NCI-H2081 (cell line): ENCODE data around the gene GSG1L.

Experiments
- DNase-seq, 2 experiments: peaks; one replicate each; lab custom pipeline; 2025; lab: John Stamatoyannopoulos, UW

The GSG1L gene

GRCh38 chr16:28091656-28092055 lies 28.1 kb upstream of the GSG1L start:
- DNase-seq = no peak

GRCh38 chr16:28090646-28091377 lies 27.3 kb upstream of the GSG1L start:
- no peak for DNase-seq

- no peak for DNase-seq
Observed at GRCh38 chr16:28089992-28090365, 26.5 kb upstream of the GSG1L start.

GRCh38 chr16:28089205-28089991 lies 25.9 kb upstream of the GSG1L start:
- no peak for DNase-seq

- DNase-seq = no peak
Observed at GRCh38 chr16:28087675-28088300, 24.3 kb upstream of the GSG1L start.

- DNase-seq = no peak
Observed at GRCh38 chr16:28087140-28087660, 23.7 kb upstream of the GSG1L start.

GRCh38 chr16:28086186-28087139 lies 22.9 kb upstream of the GSG1L start:
- DNase-seq = no peak

- DNase-seq = no peak
Observed at GRCh38 chr16:28085389-28086171, 22.1 kb upstream of the GSG1L start.

- no peak for DNase-seq
Observed at GRCh38 chr16:28084209-28084608, 20.7 kb upstream of the GSG1L start.

- DNase-seq = no peak
Observed at GRCh38 chr16:28082624-28083023, 19.1 kb upstream of the GSG1L start.

- no peak for DNase-seq
Observed at GRCh38 chr16:28081391-28081968, 18.0 kb upstream of the GSG1L start.

GRCh38 chr16:28078261-28078660 lies 14.7 kb upstream of the GSG1L start:
- DNase-seq = no peak

- no peak for DNase-seq
Observed at GRCh38 chr16:28073836-28074235, 10.3 kb upstream of the GSG1L start.

- no peak for DNase-seq
Observed at GRCh38 chr16:28072087-28072486, 8.6 kb upstream of the GSG1L start.

GRCh38 chr16:28069971-28070794 lies 6.7 kb upstream of the GSG1L start:
- DNase-seq = no peak

GRCh38 chr16:28068976-28069375 lies 5.5 kb upstream of the GSG1L start:
- DNase-seq = no peak

- no peak for DNase-seq
Observed at GRCh38 chr16:28067604-28068379, 4.3 kb upstream of the GSG1L start.

- no peak for DNase-seq
Observed at GRCh38 chr16:28064706-28065249, 1.3 kb upstream of the GSG1L start.
